ENCODE results near the gene AGXT2. TPM values are rescaled to one million over a fixed set of nuclear protein-coding genes. Genes with fewer than 3 reads are reported as not detected.

Gene AGXT2
- total RNA-seq, 4 donors from 2014 or later = not detected

- no peak for TF ChIP-seq CTCF (IDR thresholded peaks at IDR 0.05; ENCODE audit: low read depth)
These were observed 53.8 kb downstream of the AGXT2 start for GRCh38 chr5:34993951-34994350.

GRCh38 chr5:34991486-34992238 is 56.1 kb downstream of the AGXT2 start:
- TF ChIP-seq CTCF (IDR thresholded peaks at IDR 0.05; ENCODE audit: low read depth) = no peak

GRCh38 chr5:34986965-34987364 is 60.8 kb downstream of the AGXT2 start:
- TF ChIP-seq CTCF (IDR thresholded peaks at IDR 0.05; ENCODE audit: low read depth) = no peak

GRCh38 chr5:34982823-34983222 is 64.9 kb downstream of the AGXT2 start:
- TF ChIP-seq CTCF (IDR thresholded peaks at IDR 0.05; ENCODE audit: low read depth) = no peak

- TF ChIP-seq CTCF (IDR thresholded peaks at IDR 0.05; ENCODE audit: low read depth) = no peak
These were observed 69.1 kb downstream of the AGXT2 start for GRCh38 chr5:34978681-34979080.

GRCh38 chr5:34977934-34978613 is 69.7 kb downstream of the AGXT2 start:
- no peak for TF ChIP-seq CTCF (IDR thresholded peaks at IDR 0.05; ENCODE audit: low read depth)

- TF ChIP-seq CTCF (IDR thresholded peaks at IDR 0.05; ENCODE audit: low read depth) = no peak
These were observed 71.4 kb downstream of the AGXT2 start for GRCh38 chr5:34976347-34976746.
